Putamen (tissue), 1 donor: Measurements from ENCODE around the gene GNAZ.

Experiments used
- DNase-seq: peaks from one replicate; pipeline ENCODE4 v3.0.0-alpha.2; 2016; ENCODE audit warnings: low spot score

The GNAZ gene

GRCh38 chr22:23077627-23078461 is 7.5 kb downstream of the GNAZ start:
- no peak for DNase-seq

GRCh38 chr22:23078462-23078787 is 8.1 kb downstream of the GNAZ start:
- DNase-seq: no peak

GRCh38 chr22:23079240-23079768 is 9.0 kb downstream of the GNAZ start:
- DNase-seq: no peak

GRCh38 chr22:23079814-23080521 is 9.6 kb downstream of the GNAZ start:
- DNase-seq: no peak

- peak; percentile 63 for DNase-seq
These were observed 10.4 kb downstream of the GNAZ start for GRCh38 chr22:23080613-23081290.

GRCh38 chr22:23082534-23083314 is 12.4 kb downstream of the GNAZ start:
- no peak for DNase-seq

DNA sequence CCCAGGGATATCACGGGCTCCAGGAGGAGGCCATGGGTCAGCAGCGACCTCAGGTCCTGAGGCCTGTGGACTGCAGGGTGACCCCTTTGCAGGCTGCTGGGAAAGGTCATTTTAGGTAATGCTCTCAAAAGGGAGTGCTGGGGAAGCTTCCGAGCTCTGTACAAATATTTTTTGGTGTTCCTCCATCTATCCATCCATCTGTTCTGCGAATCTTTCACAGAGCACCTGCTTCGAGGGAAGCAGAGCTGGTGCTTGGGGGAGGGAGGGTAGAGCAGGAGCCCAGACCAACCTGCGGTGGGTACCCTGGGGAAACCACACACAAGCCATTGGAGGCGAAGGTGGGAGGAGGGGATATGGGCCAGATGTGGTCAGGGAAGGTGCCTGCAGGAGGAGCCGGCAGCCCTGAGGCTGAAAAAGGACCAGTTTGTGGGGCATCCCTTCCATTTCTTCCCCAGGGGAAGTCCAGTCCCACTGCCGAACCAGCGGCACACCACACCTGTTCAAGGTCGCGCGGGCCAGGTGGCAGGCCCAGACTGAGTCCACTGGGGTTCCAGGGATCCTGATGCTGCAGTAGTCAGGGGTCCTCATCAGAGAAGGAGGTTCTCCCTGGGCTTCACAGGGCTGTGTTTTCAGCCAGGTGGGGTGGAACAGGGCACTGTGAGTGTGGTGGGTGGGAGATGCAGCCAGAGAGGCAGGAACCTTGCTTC is 13.1 kb downstream of the GNAZ start:
- DNase-seq: no peak

DNA sequence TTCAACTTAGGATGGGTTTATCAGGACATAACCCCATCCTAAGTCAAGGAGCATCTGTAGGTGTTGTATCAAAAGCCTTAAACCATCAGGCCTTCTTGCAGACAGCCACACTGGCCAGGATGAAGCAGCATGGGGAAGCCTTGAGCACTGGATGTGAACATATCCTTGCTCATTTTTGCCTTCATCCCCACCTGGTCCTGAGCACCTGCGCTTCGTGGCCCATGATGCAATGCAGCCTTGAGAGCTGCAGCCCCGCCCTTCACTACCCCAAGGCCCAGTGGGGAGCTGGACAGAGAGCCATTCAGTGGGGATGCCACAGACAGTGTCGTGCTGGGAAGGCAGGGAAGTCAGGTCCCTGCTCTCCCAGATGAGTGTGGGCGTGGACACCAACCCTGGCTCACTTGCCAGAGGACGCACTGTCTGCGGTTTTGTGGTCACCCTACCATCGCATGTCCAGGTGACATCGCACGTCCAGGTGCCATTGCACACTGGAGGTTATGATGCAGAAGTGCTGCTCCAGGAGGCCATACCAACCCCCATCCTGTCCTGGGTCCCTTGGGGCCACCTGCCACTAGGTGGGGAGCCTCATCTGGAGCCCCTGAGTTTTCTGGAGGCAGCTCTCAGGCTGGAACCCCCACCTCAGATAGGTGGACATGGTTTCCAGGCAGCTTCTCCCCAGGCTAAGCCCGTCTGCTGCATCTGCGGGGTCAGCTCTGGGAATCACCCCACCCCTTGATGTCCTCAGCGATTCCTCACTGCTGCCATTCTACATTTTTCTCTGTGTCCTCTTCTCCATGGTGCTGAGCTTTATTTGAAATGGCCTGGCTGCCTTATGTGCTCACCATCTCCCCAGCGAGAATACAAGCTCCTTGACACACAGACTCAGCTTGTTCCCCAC is 14.4 kb downstream of the GNAZ start:
- no peak for DNase-seq

GRCh38 chr22:23085351-23085671 is 15.0 kb downstream of the GNAZ start:
- DNase-seq: no peak

- no peak for DNase-seq
These were observed 15.5 kb downstream of the GNAZ start for GRCh38 chr22:23085785-23086184.

- DNase-seq: no peak
These were observed 15.9 kb downstream of the GNAZ start for GRCh38 chr22:23086263-23086662.

GRCh38 chr22:23086787-23087186 is 16.5 kb downstream of the GNAZ start:
- DNase-seq: no peak

DNA sequence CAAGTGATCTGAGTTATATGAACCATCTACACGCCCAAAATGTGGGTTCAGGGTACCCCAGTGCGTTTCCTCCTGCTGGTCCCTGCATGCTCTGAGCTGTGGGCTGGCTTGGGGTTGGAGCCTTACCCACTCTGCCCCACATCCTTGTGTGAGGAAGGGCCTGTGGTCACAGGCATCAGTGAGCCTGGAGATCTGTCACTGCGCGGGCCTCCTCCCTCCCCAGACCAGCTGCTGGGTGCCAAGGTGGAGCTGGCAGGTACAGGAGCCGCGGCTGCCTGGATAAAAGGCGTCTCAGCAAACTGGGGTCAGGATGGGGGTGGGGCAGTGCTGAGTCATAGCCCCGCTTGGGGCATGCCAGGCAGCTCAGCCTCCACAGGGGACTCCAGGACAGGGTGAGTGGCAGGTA is 17.9 kb downstream of the GNAZ start:
- no peak for DNase-seq

DNA sequence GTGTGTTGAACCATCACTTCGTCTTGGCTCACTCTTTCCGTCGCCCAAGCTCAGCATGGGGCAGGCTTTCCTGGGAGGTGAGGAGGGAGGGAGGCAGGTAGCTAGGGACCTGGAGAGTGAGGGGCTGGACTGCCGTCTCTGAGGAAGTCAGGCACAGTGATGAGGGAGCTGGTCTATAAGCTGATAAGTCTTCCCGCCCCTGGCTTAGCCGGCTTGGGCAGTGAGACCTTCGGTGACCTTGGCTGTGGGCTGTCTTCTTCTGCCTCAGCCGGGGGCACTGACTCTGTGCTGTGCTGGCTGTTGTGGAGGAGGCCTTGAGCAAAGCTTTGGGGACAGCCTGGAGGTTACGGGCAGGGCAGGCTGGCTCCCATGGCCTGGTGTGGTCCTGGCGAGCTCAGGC is 18.7 kb downstream of the GNAZ start:
- no peak for DNase-seq

- no peak for DNase-seq
These were observed 19.5 kb downstream of the GNAZ start for GRCh38 chr22:23089633-23090456.

DNA sequence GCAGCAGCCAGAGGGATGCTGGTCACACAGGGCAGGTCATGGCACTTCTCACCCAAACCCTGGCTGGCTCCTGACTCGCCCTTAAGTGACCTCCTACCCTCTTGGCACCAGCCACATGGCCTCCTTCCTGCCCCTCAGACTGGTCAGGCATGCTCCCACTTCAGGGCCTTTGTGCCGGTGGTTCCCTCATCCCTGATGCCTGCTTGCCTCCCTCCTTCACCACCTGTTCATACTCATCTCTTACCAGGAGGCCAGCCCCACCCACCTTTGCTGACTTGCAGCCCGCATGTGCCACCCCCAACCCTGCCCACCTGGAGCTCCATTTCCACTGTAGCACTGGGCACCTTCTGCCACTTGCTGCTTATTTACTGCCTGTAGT is 20.1 kb downstream of the GNAZ start:
- no peak for DNase-seq

DNA sequence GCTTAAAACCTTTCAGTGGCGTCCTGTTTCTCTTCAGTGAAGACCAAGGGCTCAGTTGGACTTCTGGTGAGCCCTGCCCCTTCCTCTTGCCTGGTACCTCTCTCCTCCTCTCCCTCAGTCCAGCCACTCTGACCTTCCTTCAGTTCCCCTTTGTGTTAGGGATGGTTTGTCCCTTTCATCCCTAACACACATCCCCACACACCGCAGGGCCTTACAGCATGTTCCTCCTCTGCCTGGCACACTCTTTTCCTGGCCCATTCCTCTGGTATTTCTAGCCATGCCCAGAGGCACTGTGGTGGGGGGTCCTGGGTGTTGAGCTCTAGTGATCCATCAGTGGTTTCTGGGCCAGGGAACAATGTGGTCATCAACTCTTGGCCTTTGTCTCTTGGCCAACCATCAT is 21.4 kb downstream of the GNAZ start:
- DNase-seq: no peak

- DNase-seq: no peak
These were observed 22.1 kb downstream of the GNAZ start for GRCh38 chr22:23092217-23092955.
